ENCODE results near the gene DLG2. TPM values are rescaled to one million over a fixed set of nuclear protein-coding genes. Genes with fewer than 3 reads are reported as not detected.
A peak's percentile ranks its signal among the peaks of the same experiment; 100 is the strongest.

DLG2 gene
- total RNA-seq, 1 donor from 2014 or later: 1.8 TPM

DNA sequence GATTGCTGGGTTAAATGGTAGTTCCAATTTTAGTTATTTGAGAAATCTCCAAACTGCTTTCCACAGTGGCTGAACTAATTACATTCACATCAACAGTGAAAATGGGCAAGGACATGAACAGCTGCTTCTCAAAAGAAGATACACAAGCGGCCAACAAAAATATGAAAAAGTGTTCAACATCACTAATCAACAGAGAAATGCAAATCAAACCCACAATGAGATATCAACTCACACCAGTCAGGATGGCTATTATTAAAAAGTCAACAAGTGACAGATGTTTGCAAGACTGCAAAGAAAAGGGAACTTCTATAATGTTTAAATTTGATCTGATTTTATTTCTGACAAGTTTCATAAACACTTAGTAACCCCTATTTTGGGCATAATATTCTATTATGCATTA, 537.5 kb downstream of the DLG2 start:
- Mint-ChIP-seq H3K27ac (ENCODE audit: unreplicated experiment) (no peak overlapping the region), H3K9me3 (ENCODE audit: unreplicated experiment) (no peaks in the 10 kb centered on the region), H3K4me1 (ENCODE audit: low read depth, unreplicated experiment) (peaks cover 2% of the 10 kb centered on the region), H3K27me3 (ENCODE audit: low read depth, unreplicated experiment) (no peaks in the 10 kb centered on the region), H3K4me3 (ENCODE audit: unreplicated experiment) (no peak overlapping the region), H3K36me3 (ENCODE audit: low read depth, unreplicated experiment) (no peaks in the 10 kb centered on the region)
- Histone ChIP-seq H3K79me2 (ENCODE audit: insufficient read depth, low read length) (no peaks in the 10 kb centered on the region), H3K4me1 (ENCODE audit: insufficient read depth, low read length) (peaks cover 11% of the 10 kb centered on the region), H3K36me3 (ENCODE audit: insufficient read depth, low read length) (no peaks in the 10 kb centered on the region), H3K4me2 (ENCODE audit: low read length) (no peak overlapping the region), H2AFZ (ENCODE audit: low read depth, low read length) (no peak overlapping the region), H3K4me3 (ENCODE audit: insufficient read depth, low read depth, low read length) (no peak overlapping the region), H3K9me3 (ENCODE audit: insufficient read depth, low read depth, low read length) (no peaks in the 10 kb centered on the region), H3K9ac (ENCODE audit: low read length) (no peak overlapping the region), H4K20me1 (ENCODE audit: insufficient read depth, low read length) (no peaks in the 10 kb centered on the region), H3K27me3 (ENCODE audit: insufficient read depth, low read length) (no peaks in the 10 kb centered on the region), H3K27ac (ENCODE audit: low read depth, low read length) (no peak overlapping the region)
- FAIRE-seq (no peak), DNase-seq (ENCODE audit: low read depth) (no peak)
- TF ChIP-seq EZH2 (IDR thresholded peaks at IDR 0.05; ENCODE audit: insufficient read depth, low read length): no peak
- TF ChIP-seq, protein P1, sequence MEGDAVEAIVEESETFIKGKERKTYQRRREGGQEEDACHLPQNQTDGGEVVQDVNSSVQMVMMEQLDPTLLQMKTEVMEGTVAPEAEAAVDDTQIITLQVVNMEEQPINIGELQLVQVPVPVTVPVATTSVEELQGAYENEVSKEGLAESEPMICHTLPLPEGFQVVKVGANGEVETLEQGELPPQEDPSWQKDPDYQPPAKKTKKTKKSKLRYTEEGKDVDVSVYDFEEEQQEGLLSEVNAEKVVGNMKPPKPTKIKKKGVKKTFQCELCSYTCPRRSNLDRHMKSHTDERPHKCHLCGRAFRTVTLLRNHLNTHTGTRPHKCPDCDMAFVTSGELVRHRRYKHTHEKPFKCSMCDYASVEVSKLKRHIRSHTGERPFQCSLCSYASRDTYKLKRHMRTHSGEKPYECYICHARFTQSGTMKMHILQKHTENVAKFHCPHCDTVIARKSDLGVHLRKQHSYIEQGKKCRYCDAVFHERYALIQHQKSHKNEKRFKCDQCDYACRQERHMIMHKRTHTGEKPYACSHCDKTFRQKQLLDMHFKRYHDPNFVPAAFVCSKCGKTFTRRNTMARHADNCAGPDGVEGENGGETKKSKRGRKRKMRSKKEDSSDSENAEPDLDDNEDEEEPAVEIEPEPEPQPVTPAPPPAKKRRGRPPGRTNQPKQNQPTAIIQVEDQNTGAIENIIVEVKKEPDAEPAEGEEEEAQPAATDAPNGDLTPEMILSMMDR (IDR thresholded peaks at IDR 0.05; ENCODE audit: insufficient read depth, low read depth, low read length): no peak

GRCh38 chr11:85088286-85088685, 538.9 kb downstream of the DLG2 start:
- Mint-ChIP-seq H3K36me3 (ENCODE audit: low read depth, unreplicated experiment) (no peaks in the 10 kb centered on the region), H3K27me3 (ENCODE audit: low read depth, unreplicated experiment) (no peaks in the 10 kb centered on the region)
- peak; percentile 48 for DNase-seq (ENCODE audit: low read depth)

More at GRCh38 chr11:85088286-85088685, 538.9 kb downstream of the DLG2 start:
- TF ChIP-seq, protein P1 (IDR thresholded peaks at IDR 0.05; ENCODE audit: insufficient read depth, low read depth, low read length): no peak
- TF ChIP-seq EZH2 (IDR thresholded peaks at IDR 0.05; ENCODE audit: insufficient read depth, low read length): no peak
- Histone ChIP-seq H3K4me3 (ENCODE audit: insufficient read depth, low read depth, low read length) (no peak overlapping the region), H4K20me1 (ENCODE audit: insufficient read depth, low read length) (no peaks in the 10 kb centered on the region), H3K9me3 (ENCODE audit: insufficient read depth, low read depth, low read length) (no peaks in the 10 kb centered on the region), H3K36me3 (ENCODE audit: insufficient read depth, low read length) (no peaks in the 10 kb centered on the region), H3K27ac (ENCODE audit: low read depth, low read length) (no peak overlapping the region), H3K9ac (ENCODE audit: low read length) (no peak overlapping the region), H3K4me2 (ENCODE audit: low read length) (peak overlapping the region; percentile 17), H3K27me3 (ENCODE audit: insufficient read depth, low read length) (no peaks in the 10 kb centered on the region), H3K79me2 (ENCODE audit: insufficient read depth, low read length) (no peaks in the 10 kb centered on the region), H3K4me1 (ENCODE audit: insufficient read depth, low read length) (peaks cover 11% of the 10 kb centered on the region), H2AFZ (ENCODE audit: low read depth, low read length) (no peak overlapping the region)
- no peak for FAIRE-seq
- Mint-ChIP-seq H3K9me3 (ENCODE audit: unreplicated experiment) (peaks cover 3% of the 10 kb centered on the region), H3K4me1 (ENCODE audit: low read depth, unreplicated experiment) (peaks cover 2% of the 10 kb centered on the region), H3K27ac (ENCODE audit: unreplicated experiment) (no peak overlapping the region), H3K4me3 (ENCODE audit: unreplicated experiment) (no peak overlapping the region)
